Measurements from ENCODE around the gene LENEP.

DNA sequence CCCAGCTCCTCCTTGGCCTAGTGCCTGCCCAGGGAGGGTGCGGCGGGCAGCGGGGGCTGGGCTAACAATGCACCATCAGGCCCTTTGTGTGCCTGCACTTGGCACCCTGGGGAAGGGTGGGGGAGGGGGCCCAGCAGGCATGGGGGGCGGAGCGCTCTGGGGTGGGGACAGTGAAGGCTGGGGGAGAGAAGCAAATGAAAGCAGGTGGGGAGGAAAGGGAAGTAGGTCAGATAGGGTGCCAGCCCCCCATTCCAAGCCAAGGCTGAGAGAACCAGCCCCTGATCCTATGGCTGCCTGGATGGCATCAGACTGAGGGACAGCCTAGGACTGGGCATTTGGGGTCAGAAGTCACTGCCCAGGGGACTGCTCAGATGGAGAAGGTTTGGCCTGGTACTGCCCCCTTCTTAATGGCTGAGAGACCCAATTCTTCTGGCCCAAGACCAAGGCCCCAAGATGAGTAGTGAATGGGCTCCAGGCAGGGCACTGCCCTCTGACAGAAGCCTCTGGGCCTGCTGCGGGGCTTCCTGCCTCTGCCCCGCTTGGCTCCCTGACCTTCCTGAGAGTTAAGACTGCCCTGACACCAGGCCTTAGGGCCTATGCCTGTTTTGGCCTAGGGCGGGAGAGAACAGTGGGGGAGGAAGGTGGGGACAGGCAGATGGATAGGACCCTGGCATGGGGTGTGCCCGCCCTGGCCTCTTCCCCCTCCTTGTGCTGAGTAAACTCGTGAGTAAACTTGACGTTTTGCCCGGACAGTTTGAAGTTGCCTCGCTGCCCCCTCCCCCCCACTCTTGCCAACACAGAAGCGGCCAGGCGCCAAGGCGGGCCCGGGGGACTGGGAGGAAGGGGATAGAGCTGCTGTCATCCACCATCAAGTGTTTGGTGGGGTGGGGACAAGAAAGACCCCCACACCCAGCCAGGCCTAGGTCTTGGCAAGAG, 12.0 kb downstream of the LENEP start:
- TF ChIP-seq, protein P1, sequence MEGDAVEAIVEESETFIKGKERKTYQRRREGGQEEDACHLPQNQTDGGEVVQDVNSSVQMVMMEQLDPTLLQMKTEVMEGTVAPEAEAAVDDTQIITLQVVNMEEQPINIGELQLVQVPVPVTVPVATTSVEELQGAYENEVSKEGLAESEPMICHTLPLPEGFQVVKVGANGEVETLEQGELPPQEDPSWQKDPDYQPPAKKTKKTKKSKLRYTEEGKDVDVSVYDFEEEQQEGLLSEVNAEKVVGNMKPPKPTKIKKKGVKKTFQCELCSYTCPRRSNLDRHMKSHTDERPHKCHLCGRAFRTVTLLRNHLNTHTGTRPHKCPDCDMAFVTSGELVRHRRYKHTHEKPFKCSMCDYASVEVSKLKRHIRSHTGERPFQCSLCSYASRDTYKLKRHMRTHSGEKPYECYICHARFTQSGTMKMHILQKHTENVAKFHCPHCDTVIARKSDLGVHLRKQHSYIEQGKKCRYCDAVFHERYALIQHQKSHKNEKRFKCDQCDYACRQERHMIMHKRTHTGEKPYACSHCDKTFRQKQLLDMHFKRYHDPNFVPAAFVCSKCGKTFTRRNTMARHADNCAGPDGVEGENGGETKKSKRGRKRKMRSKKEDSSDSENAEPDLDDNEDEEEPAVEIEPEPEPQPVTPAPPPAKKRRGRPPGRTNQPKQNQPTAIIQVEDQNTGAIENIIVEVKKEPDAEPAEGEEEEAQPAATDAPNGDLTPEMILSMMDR (IDR thresholded peaks at IDR 0.05; ENCODE audit: low read length), result no peak
- no peak for TF ChIP-seq EZH2phosphoT487 (IDR thresholded peaks at IDR 0.05; ENCODE audit: low read length)
